GM23248 (cell line): ENCODE results near the gene EXOC2. TPM values are rescaled to one million over a fixed set of nuclear protein-coding genes. Genes with fewer than 3 reads are reported as not detected.

Source experiments
- DNase-seq: peaks from one replicate; pipeline ENCODE4 v3.0.0-alpha.2; 2015
- H2AFZ ChIP-seq: fragments of 200-600 bp; sonication (generic); 2 replicates; pipeline ENCODE4 v1.6.1; 2016; ENCODE audit warnings: antibody characterized with exemption
- H3F3A ChIP-seq: fragments of 200-600 bp; sonication (generic); 2 replicates; pipeline ENCODE4 v1.6.1; 2016; ENCODE audit warnings: mild to moderate bottlenecking, antibody characterized with exemption, mixed run types; ENCODE audit not compliant: insufficient read depth
- H3K27ac ChIP-seq: fragments of 200-600 bp; sonication (generic); 2 replicates; pipeline ENCODE4 v1.5.1; 2016; ENCODE audit warnings: mild to moderate bottlenecking
- H3K27me3 ChIP-seq: fragments of 200-600 bp; sonication (generic); replicated peaks from 2 replicates; pipeline ENCODE4 v1.6.1; 2016; ENCODE audit warnings: mild to moderate bottlenecking; ENCODE audit not compliant: insufficient read depth
- H3K36me3 ChIP-seq: fragments of 200-600 bp; sonication (generic); 2 replicates; pipeline ENCODE4 v1.6.1; 2016; ENCODE audit warnings: low read depth, mild to moderate bottlenecking
- H3K4me1 ChIP-seq: fragments of 200-600 bp; sonication (generic); 2 replicates; pipeline ENCODE4 v1.6.1; 2016; ENCODE audit warnings: mild to moderate bottlenecking; ENCODE audit not compliant: insufficient read depth
- H3K4me2 ChIP-seq: fragments of 200-600 bp; sonication (generic); one replicate; pipeline ENCODE4 v1.6.1; 2016; ENCODE audit warnings: mild to moderate bottlenecking; ENCODE audit not compliant: unreplicated experiment
- H3K4me3 ChIP-seq: fragments of 200-600 bp; sonication (generic); 2 replicates; pipeline ENCODE4 v1.5.1; 2016; ENCODE audit warnings: mild to moderate bottlenecking
- H3K79me2 ChIP-seq: fragments of 200-600 bp; sonication (generic); 2 replicates; pipeline ENCODE4 v1.6.1; 2016; ENCODE audit warnings: mild to moderate bottlenecking; ENCODE audit not compliant: insufficient read depth
- H3K9ac ChIP-seq: fragments of 200-600 bp; sonication (generic); 2 replicates; pipeline ENCODE4 v1.6.1; 2016; ENCODE audit warnings: mild to moderate bottlenecking
- H3K9me2 ChIP-seq: fragments of 200-600 bp; sonication (generic); 2 replicates; pipeline ENCODE4 v1.6.1; 2016; ENCODE audit warnings: mixed run types, mild to moderate bottlenecking, moderate library complexity; ENCODE audit not compliant: insufficient read depth
- H3K9me3 ChIP-seq: fragments of 200-600 bp; sonication (generic); one replicate; pipeline ENCODE4 v1.6.1; 2017; ENCODE audit warnings: low read depth
- H4K20me1 ChIP-seq: fragments of 200-600 bp; sonication (generic); 2 replicates; pipeline ENCODE4 v1.6.0; 2016; ENCODE audit not compliant: insufficient read depth
- EZH2 ChIP-seq: fragments of 200-600 bp; sonication (generic); IDR thresholded peaks from 2 replicates; pipeline ENCODE4 v1.6.1; 2018; ENCODE audit warnings: antibody characterized with exemption, mild to moderate bottlenecking; ENCODE audit not compliant: insufficient read depth, poor library complexity, severe bottlenecking
- EZH2phosphoT487 ChIP-seq: fragments of 200-600 bp; sonication (generic); IDR thresholded peaks from 2 replicates; pipeline ENCODE4 v1.6.1; 2018; ENCODE audit warnings: antibody characterized with exemption, moderate library complexity, mild to moderate bottlenecking, low read depth; ENCODE audit not compliant: insufficient read depth
- WGBS, 2 experiments: methylation state at CpG; one replicate each; pipeline ENCODE4 v1.1.6; 2015 to 2017; ENCODE audit warnings: low lambda C conversion rate in 2 of 2, low coverage in 1 of 2; ENCODE audit errors: missing lambda C conversion rate in 2 of 2; 5-methylcytosine and 5-hydroxymethylcytosine counted together
- in situ Hi-C: fragments of 300-500 bp; cut with MboI; formaldehyde crosslinking; loops from 2 replicates; pipeline ENCODE4 v1.15.0; 2020
- polyA plus RNA-seq: library from polyadenylated mRNA; unstranded; fragments of >200 nt; fragmentation: Nextera tagmentation; extraction: Ambion mirVana; gene quantifications from 2 replicates; pipeline ENCODE4 v1.2.1, GENCODE V29; 2016
- total RNA-seq: library from RNA; depleted of rRNA; stranded (reverse); fragments of >200 nt; shearing (Covaris generic); gene quantifications from 2 replicates; pipeline ENCODE4 v1.2.3, GENCODE V29; 2014

The EXOC2 gene
- total and polyA plus RNA-seq, 2 experiments from 2014 or later = 17.5 to 32.9 TPM

DNA sequence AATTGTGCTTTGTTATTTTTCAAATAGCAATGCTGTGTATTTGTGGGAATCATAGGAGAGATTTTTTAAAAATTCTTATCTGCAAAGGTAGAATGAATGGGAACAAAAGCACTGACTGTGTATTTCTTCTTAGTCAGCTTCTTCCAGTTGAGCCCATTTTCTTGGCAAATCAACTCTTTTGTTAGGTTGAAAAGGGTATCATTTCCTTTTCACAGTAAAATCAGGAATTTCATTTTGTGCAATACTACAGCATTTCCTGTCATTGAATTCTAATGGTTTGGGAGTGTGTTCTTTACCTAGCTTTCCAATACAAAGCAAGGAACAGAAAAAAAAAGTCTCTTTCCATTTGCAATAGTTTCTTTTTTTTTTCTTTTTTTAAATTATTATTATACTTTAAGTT, 19.0 kb upstream of the EXOC2 start:
- DNase-seq = no peak
- in situ Hi-C loops = no loop called here
- no peak for TF ChIP-seq EZH2phosphoT487
- Histone ChIP-seq H3K4me1 (no peaks in the 10 kb centered on the region), H4K20me1 (no peaks in the 10 kb centered on the region), H3K9me3 (no peaks in the 10 kb centered on the region), H3K4me2 (peak overlapping the region; percentile 75), H3K9ac (0 out of 2 replicates have a peak overlapping the region, but pooled peaks have one; percentile 87), H3K36me3 (no peaks in the 10 kb centered on the region), H3F3A (peaks cover 4% of the 10 kb centered on the region; the same call in 1 of the 2 replicates), H2AFZ (peak overlapping the region; percentile 97), H3K79me2 (no peaks in the 10 kb centered on the region), H3K27ac (no peak overlapping the region), H3K9me2 (no peaks in the 10 kb centered on the region), H3K4me3 (no peak overlapping the region), H3K27me3 (no peaks in the 10 kb centered on the region)

DNA sequence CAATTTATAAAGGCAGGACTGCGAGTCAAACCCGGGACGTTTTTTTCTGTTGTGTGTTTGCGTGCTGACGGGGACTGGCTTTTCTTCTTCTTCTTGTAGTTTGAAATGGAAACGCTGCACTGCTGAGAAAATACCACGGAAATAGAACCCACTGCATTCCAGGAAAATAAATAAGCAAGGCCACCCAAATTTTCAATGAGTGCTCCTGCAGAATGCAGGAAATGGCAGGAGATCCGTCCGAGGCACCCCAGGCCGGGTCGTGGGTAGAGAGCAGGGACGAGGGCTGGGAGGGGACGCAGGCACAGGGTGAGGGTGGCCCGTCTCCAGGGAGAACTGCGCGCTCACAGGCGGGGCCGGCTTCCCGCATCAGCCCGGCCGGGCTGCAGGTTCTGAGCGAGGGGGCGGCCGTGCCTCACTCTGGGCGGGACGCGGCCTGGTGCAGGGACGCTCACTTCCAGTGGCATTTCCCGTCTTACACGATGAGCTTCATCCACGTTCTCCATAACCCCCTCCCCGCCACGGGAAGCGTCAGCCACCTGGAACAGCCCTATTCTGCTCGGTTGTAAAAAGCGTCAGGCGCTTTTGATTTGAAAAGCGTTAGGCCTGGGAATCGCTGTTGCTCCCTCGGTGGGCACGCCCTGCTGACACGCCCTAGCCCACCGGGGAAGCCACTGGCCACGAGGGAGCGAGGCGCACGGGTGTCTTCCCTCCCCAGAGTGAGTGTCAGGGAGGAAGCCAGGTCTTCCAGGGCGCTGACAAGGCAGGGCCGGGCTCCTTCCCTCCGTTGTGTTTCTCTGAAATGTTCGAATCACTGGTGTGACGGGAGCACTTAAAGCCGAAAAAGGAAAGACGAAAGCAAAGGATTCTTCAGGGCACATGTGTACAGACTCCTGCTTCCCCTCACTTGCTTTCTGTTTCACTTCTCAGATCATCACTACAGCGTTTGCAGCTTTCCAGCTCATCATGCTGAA, 17.9 kb upstream of the EXOC2 start:
- Histone ChIP-seq H3K36me3 (no peaks in the 10 kb centered on the region), H3K79me2 (no peaks in the 10 kb centered on the region), H3K4me2 (peak overlapping the region; percentile 75), H3K4me1 (no peaks in the 10 kb centered on the region), H3K4me3 (peak overlapping the region; percentile 78), H2AFZ (peak overlapping the region; percentile 97), H3K27me3 (no peaks in the 10 kb centered on the region), H3K9me3 (no peaks in the 10 kb centered on the region), H4K20me1 (no peaks in the 10 kb centered on the region), H3K9ac (peak overlapping the region; percentile 87), H3K27ac (peak overlapping the region; percentile 59), H3F3A (peaks cover 4% of the 10 kb centered on the region; the same call in 1 of the 2 replicates), H3K9me2 (no peaks in the 10 kb centered on the region)
- in situ Hi-C loops = no loop called here
- TF ChIP-seq EZH2 (no peak), EZH2phosphoT487 (no peak)
- WGBS, 2 experiments = 2 to 3% methylated on average over 44 to 55 of the region's 55 CpGs
- peak; percentile 82 for DNase-seq

DNA sequence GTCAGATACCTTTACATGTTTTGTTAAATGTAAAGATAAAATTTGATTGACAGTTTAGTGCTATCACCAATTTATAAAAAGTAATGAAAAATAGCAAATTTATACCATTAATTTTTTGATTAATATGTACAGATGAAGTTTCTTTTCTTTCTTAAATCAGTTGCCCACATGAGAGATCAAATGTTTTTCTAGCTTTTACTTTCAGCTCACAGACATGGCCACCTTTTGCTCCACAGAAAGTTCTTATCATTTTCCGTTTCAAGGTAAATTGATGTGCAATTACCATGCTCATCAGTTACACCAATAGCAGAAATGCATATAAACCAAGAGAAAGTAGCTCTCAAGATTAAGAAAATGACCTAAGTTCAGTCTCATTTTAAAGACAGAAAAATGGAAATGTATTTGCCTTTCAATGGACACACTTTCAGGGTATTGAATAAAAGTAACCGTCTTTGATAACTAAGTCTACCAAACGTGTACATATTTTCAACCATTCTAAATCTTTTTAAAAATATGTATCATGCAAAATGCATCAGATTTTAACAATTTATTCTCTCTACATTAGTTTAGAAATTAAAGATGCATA, 16.6 kb upstream of the EXOC2 start:
- H3K27ac ChIP-seq = no peak overlapping the region
- H2AFZ ChIP-seq = no peak overlapping the region
- TF ChIP-seq EZH2 (no peak), EZH2phosphoT487 (no peak)
- H3K79me2 ChIP-seq = no peaks in the 10 kb centered on the region
- H3K4me3 ChIP-seq = no peak overlapping the region
- peaks cover 4% of the 10 kb centered on the region; the same call in 1 of the 2 replicates for H3F3A ChIP-seq
- DNase-seq = no peak
- 90% methylated on average over 3 of the region's 3 CpGs for WGBS, 2 experiments
- H3K4me2 ChIP-seq = no peak overlapping the region
- H3K9me3 ChIP-seq = no peaks in the 10 kb centered on the region
- H3K4me1 ChIP-seq = no peaks in the 10 kb centered on the region
- no peaks in the 10 kb centered on the region for H4K20me1 ChIP-seq
- in situ Hi-C loops = no loop called here
- no peak overlapping the region for H3K9ac ChIP-seq
- H3K36me3 ChIP-seq = no peaks in the 10 kb centered on the region
- H3K9me2 ChIP-seq = no peaks in the 10 kb centered on the region
- H3K27me3 ChIP-seq = no peaks in the 10 kb centered on the region

- Histone ChIP-seq H3K27me3 (no peaks in the 10 kb centered on the region), H3K79me2 (no peaks in the 10 kb centered on the region), H3K9me2 (no peaks in the 10 kb centered on the region), H3K4me1 (no peaks in the 10 kb centered on the region), H2AFZ (no peak overlapping the region), H3K4me3 (no peak overlapping the region), H3F3A (peaks cover 4% of the 10 kb centered on the region; the same call in 1 of the 2 replicates), H3K36me3 (no peaks in the 10 kb centered on the region), H3K27ac (no peak overlapping the region), H3K9me3 (no peaks in the 10 kb centered on the region), H3K4me2 (no peak overlapping the region), H4K20me1 (no peaks in the 10 kb centered on the region), H3K9ac (no peak overlapping the region)
- WGBS, 2 experiments = 95 to 99% methylated on average over 6 of the region's 6 CpGs
- no peak for TF ChIP-seq EZH2
- in situ Hi-C loops = no loop called here
- DNase-seq = no peak
Measured at GRCh38 chr6:708237-708598, 15.3 kb upstream of the EXOC2 start.
